ENCODE results near the gene ELL2.

Gene ELL2

DNA sequence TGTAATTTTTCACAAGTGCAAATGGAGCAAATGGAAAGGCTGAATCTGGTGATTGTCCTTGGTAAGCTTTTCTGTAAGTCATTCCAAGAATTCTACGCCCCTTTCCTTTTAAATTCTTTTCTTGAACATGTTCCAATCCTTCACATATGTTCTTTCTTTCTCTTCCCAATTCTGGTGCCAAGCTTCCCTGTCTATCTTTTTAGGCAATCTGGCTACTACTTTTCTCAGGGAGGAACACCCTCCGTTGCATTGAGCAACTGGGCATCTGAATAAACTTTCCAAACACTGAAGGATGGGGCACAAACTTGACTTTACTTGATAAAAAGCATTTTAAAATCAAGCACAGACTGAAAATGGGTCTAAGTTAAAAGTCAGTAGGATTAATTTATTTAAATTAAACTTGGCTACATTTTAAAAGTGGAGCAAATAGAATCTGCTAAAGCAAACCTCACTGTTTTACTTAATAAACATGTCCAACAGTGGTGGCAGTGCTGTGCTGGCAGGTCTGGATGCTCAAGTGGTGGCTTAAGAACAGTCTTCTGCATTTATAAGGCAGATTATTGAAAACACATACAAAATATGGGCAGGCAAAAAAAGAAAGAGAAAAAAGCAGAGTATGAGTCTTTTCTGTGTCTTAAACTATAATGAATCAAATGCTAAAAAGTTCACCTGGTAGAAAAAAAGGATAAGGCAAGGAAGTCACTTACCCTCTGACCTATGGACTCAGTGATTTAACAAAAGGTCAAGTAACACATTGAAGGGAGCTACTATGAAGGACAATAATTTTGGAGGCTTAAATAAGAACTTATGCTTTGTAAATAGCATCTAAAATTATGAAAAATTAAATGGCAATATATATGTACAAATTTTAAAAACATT is 5.4 kb downstream of the ELL2 start:
- no peak for DNase-seq (ENCODE audit: low read depth, low spot score)

DNA sequence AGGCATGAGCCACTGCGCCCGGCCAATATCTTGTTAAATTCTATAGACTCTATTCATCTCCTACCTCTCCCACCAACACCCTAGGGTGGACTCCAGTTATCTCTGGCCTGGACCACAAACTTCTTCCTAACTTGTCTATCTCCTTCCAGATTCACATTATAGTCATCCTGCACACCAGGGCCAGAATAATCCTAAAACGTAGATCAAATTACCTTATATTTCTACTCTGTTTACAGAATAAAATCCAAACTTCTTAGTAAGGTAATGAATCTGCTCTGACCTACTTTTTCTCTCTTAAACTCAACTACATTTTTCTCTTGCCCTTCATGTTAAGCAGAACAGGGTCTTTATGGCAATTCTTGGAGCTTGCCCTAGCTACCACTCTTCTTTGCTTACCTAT is 6.9 kb downstream of the ELL2 start:
- DNase-seq (ENCODE audit: low read depth, low spot score), result no peak

DNA sequence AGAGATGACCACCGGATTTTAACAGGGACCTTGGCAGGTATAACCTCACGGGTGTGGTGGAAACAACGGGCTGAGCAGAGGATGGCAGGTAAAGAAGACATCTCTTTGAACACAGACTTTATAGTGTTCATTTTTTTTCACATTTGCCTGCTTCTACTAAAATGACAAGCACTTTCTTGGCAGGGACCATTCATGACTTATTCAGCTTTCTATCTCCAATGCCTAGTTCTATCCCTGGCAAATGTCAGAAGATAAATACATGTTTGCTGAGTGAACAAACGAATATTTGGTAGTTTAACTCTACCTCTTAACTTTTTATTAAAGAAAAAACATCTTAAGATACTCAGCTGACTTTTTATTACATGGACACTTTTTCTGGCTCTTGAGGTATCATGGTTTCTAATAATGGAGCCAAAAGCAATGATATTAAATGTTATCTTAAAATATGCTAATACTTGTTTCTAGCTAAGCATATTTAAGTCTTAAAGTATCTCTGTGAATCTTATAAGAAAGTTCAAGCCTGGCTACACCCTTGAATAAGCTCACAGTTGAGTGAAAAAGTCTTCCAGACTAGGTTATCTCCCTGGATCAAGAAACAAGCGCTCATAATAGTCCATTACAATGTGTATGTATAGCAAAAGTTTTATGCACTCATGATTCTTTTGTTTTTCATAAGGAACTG is 8.5 kb downstream of the ELL2 start:
- DNase-seq (ENCODE audit: low read depth, low spot score), result no peak

DNA sequence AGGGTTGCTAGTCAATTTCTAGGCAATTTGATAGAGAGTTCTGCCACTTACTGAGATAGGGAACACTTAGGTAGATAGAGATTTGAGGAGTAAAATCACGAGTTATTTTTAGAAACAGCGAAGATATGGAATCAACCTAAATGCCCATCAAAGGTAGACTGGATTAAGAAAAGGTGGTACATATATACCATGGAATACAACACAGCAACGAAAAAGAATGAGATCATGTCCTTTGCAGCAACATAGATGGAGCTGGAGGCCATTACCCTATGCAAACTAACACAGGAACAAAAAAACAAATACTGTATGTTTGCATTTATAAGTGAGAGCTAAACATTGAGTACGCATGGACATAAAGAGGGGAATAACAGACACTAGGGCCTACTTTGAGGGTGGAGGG is 9.7 kb downstream of the ELL2 start:
- DNase-seq (ENCODE audit: low read depth, low spot score), result no peak

DNA sequence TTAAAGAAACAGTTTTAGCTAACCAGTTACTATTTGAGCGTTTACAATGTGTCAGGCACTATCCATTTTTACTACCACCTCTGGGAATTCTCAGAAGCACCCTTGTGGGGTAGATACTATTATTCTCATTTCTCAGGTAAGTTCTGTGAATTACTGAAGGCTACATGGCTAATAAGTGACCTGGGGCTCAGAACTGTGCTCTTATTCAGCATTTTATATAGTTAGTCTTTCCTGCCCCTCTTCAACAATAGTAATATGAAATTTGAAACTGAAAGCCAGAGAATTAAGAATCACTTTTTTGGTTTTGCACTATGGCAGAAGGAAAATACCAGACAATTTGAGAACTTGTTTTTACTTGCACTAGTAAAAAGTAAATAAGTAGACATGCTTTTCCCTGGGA is 11.8 kb downstream of the ELL2 start:
- no peak for DNase-seq (ENCODE audit: low read depth, low spot score)

DNA sequence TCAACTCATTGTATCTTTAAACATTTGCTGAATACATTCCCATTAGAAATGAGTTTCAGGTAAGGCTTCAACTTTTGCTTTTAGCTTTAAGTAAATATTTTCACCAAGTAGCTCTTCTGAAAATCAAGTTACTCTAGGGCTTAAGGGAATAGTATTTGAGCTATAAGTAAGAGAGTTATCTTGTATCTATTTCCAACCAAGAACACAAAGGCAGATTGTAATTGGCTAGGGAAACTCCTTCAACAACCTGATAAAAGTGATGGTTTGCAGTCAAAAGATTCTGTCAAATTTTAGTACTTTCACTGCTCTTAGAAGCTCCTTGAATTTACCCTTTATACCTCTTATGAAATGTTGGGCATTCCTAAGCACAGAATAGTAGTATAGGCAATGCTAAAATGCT is 13.0 kb downstream of the ELL2 start:
- no peak for DNase-seq (ENCODE audit: low read depth, low spot score)

DNA sequence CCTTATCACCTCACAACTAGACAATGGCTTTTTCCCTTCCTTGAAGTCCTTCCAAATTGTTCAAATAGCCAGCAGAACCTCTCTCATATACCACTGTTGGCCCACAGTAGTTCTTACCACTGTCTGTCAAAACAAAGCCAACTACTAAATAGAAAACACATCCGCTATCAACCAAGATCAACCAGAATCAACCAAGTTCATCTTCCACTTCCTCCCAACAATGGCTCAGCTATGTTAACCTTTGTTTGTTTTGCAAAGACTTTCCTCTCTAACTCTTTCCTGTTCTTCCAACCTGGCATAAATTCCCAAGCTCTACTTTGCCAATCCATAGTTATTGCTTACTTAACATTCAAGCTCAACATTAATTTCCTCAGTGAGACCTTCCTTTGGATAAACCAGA is 15.2 kb downstream of the ELL2 start:
- DNase-seq (ENCODE audit: low read depth, low spot score), result no peak

DNA sequence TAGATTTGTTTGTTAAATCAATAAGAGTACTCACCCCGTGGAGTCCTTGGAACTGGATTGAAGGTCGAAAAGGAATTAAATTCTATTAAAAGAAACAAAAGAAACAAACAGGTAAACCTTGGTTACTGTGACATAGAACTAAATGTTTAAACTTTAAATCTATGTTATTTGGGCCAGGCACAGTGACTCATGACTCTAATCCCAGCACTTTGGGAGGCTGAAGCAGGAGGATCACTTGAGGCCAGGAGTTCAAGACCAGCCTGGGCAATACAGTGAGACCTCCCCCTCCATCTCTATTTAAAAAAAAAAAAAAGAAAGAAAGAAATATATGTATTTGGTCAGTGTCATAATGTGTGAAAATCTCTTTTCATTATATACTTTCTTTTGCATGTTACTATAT is 18.7 kb downstream of the ELL2 start:
- DNase-seq (ENCODE audit: low read depth, low spot score), result no peak

DNA sequence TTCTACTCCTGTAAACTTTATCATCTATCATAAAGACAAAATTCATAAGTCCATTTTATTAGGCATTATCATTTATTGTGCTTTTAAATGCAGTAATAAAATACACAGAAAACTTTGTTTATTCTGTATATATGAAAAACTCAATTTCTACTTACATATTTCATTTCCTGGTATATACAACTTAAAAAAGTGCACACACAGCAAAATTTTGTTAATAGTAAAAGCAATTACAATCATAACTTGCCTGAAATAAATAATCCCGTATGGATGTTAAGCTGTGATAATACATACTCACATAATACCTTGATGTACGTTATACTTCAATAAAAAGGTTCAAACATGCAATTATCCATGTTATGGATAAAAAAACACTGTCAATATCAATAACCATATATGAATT is 19.2 kb downstream of the ELL2 start:
- DNase-seq (ENCODE audit: low read depth, low spot score), result no peak

DNA sequence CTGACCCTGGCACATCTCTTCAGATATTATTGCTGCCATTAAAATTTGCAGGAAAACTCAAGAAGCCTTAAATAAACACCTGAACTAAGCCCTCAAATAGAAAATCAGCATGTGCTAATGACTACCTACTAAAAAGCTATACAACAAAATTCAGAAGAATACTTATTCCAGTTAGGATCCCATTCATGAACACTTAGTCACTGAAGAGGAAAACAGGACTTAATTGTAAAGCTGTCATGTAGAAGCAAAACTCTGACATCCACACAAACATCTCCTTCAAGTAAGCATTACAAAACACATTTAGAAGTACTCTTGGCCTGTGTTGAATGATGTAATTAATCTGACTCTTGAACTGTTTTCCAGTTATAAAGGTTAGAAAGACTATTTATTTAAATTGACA is 19.9 kb downstream of the ELL2 start:
- no peak for DNase-seq (ENCODE audit: low read depth, low spot score)

DNA sequence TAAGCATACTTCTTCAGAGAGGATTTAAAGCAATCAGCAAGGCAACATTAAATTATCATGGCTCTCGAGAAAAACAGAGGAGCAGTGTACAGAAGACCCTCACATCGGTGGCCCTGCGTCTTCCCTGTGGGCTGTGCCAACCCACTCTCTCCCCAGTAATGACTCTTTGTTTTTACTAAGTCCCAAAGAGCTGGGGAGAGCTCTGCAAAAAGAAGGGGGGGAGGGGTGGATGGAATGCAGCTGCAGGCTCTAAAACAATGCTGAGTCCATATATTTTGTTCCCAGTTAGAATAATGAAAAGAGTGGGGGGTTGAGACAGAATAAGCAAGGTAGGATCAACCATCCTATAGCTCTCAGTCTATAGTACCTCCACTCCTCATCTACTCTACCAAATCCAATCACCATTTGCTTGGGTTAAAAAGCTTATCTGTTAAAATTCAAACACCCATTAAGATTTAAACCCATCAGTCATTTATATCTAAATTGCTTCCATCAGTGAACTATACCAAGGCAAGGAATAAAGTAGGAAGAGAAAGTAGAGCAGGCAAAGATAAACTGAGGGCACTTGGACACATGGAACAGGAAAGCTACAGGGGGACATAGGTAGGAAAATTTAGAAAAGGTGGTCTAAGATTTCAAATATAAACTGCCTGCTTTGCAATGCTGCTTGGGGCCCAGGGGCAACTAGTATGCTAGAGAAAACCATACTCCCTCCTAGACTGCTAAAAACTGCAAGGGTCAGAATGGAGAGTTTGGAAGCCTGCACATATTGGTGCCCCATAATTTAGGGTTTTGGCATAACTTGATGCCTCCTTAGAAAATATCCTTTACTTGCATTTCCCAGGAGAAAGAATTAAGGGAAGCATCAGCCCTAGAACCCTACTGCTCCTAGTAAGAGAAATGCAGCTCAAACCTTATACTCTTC is 20.6 kb downstream of the ELL2 start:
- DNase-seq (ENCODE audit: low read depth, low spot score), result no peak

DNA sequence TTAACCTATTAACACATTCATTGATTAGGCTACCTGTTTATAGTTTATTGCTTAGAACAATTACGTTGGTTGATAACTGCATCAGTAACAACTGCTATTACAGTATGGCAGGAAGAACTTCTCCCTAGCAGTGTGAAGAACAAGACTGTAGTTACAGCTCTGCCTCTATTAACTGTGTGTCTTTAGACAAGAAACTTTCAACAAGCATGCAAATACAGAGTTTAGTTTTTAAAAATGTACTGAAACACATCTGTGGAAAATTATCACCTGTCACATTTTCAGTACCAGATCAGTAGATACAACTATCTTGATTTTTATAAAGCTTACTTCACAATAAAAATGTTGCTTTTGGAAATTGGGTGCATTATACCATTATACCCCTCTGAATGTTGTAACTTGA is 22.2 kb downstream of the ELL2 start:
- no peak for DNase-seq (ENCODE audit: low read depth, low spot score)

DNA sequence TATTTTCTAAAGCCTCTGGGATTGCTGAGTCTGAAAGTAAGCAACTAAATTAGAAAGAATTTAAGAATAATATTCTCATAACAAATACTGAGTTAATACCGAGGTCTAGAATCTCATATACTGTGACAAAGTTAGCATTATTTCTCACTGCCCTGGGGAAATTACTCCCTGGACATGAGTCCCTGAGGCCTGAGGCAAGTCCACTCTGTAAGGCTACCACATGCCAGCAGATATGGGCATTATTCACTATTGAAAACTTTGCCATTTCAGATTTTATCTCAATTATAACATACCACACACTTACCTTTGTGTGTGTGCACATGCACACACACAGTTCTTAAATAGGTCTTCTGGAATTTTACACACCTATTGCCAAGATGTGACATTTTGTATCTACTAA is 22.9 kb downstream of the ELL2 start:
- DNase-seq (ENCODE audit: low read depth, low spot score), result no peak

DNA sequence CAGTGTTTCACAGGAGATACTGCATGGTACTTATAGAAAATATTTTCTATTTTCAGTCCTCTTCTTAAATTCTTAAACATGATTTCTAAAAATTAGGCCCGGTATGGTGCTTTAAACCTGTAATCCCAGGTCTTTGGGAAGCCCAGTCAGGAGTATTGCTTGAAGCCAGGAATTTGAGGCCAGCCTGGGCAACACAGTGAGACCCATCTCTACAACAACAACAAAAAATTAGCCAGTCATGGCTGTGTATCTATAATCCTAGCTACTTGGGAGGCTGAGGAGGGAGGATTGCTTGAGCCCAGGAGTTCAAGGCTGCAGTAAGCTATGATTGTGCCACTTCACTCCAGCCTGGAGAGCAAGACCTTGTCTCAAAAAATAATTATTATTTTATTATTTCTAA is 23.3 kb downstream of the ELL2 start:
- no peak for DNase-seq (ENCODE audit: low read depth, low spot score)

DNA sequence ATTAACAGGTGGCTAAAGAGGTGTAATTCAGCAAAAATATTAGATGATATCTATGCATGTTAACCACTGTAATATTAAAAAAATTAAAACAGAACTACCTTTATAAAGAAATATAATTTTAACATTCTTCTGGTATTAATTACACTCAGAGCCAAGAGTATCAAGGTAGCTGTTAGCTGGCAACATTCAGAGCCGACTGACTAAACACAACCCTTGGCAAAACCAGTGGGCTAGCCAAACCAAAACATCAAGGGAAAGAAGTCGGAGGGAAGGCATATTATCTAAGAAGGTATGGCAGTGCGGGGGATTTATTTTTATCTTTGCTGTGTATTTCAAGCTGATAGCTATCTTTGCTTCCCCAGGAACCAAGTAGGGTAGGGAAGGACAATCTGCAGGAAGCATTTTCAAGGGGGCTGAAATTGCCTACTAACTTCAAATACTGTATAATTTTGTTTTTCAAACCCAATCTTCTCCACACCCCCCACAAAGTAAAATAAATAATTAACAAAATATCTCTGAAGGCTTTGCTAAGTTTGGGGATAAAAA is 24.0 kb downstream of the ELL2 start:
- DNase-seq (ENCODE audit: low read depth, low spot score), result no peak

DNA sequence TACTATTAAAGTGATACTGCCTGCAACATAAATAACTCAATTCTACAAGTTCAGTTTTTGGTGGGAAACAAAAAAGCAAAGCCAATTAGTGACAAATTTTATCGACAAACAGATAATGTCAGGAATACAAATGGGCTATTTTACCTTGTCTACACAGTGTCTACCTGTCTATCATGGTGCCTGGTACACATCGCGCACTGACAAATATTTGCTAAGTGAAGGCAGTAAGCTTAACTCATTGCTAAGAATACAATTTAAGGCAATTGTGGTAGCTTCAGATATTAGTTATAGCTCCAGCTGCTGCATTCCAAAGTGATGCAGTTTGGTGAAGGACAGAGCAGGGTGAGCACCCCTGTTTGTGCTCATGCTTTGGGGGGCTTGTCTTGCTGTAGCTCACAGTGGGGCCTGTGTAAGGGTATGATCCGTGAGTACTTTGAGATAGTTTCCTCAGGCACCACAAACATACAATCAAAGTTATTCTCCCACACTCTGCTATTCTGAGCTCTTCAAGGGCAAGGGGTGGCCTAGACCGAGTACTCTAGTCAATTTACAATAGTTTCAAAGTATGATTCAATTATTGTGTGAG is 24.7 kb downstream of the ELL2 start:
- DNase-seq (ENCODE audit: low read depth, low spot score), result no peak

DNA sequence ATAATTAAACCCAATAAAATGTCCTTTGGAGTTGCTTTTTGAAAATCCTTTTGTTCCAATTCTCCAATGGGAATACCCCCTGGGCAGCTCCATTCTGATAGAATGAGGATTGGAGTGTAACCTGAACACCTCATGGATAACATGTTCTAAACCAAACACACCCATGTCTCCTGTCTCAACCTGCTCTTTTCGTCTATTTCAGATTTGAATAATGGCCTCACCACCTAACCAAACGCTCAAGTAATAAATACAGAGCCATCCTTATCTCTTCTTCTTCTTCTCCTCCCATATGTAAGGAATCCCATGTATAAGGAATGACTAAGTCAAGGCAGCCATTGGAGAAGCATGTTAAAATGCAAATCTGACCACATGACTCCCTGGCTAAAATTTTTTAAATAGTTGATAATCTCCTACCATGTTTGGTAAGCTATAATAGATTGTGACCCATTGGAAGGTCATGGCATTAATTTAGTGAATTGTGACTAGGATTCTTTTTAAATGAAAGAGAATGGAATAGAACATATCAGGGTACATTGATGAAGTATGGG is 26.0 kb downstream of the ELL2 start:
- no peak for DNase-seq (ENCODE audit: low read depth, low spot score)

DNA sequence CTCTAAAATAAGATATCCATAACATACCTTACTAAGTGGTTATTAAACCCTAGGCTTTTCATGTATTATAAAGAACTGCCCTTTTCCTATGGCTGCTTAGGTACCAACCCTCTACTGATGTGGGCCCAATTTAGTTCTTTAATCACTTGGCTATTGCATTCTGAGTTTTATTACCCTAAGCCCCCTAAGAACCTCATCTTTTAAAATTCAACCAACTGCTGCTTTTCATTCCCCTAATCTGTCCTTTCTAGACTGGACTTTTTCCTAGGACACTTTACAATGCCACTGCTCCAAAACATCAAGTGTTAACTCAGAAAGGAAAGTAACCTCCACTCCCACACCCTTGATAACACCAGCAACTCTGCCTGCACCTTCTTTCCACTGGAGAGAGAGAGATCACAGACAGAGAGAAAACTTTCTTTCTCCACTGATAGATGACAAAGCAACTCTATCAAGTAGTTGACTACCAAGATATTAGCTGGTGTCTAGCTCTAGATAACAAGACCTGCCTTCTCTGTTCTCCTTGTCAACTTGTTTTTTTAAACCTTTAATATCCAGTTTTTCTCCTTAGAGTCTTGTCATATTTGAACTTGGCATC is 27.3 kb downstream of the ELL2 start:
- DNase-seq (ENCODE audit: low read depth, low spot score), result no peak

DNA sequence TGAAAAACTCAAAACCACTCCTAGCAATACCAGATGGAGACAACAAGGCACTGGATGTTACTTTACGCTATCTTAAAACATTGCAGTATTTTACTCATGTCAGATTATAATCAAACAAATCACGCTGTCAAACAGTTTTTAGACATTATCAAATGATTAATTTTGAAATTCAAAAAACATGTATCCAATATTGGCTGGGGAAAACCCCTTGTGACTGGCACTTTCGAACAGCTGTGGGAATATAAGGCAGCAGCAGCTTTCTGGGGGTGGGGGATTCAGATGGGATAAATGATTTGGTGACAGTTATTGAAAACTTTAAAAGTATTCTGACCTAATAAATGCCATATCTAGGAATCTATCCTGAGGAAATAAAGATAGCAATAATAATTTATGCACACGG is 28.7 kb downstream of the ELL2 start:
- no peak for DNase-seq (ENCODE audit: low read depth, low spot score)

DNA sequence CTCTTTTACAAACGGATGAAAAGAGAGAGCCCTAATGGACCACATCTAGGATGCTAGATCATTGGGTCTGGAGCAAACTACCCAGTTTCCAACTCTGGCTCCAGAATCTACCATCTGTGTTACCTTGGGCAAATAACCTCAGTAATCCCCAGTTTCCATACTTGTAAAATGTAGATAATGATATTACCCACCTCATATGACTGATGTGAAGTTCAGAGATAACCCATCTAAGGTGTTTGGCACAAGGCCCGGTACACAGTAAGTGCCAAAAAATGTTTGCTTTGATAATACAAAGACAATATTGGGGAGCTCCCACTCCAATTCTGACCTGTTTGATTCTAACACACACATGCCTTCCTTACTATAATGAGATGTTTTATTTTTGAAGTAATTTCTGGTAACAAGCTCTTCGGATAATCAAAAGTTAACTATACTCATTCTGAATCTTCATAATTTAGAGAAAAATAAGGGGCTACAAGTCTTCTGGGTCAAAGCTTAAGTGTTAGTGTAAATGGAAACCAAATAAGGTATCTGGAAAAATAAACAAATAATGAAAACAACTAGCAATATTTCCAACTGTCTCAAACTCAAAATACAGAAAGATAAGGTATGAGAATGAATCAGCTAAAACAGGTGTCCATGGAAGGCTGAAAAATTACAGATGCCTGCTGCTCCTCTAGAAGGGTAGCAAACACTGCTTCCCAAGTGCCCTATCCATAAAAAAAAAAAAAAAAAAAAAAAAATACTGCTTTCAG is 30.4 kb downstream of the ELL2 start:
- DNase-seq (ENCODE audit: low read depth, low spot score), result no peak

Data from iPS DF 19.7 (cell line).